Stimulated activated naive CD8-positive, alpha-beta T cell treated with anti-CD3 and anti-CD28 coated beads, Interleukin-15, Interleukin-2, amounts not matched to agents 100 U/mL and 50 U/mL, for 24 hours (primary cell): ENCODE measurements around the gene NR2F6.

Source experiments
- ATAC-seq: fragments of 150-1000 bp; cut with Tn5 transposase; one replicate; pipeline ENCODE4 v1.10.0; 2021
- DNase-seq: peaks from one replicate; pipeline ENCODE4 v3.0.0; 2021

NR2F6 gene

DNA sequence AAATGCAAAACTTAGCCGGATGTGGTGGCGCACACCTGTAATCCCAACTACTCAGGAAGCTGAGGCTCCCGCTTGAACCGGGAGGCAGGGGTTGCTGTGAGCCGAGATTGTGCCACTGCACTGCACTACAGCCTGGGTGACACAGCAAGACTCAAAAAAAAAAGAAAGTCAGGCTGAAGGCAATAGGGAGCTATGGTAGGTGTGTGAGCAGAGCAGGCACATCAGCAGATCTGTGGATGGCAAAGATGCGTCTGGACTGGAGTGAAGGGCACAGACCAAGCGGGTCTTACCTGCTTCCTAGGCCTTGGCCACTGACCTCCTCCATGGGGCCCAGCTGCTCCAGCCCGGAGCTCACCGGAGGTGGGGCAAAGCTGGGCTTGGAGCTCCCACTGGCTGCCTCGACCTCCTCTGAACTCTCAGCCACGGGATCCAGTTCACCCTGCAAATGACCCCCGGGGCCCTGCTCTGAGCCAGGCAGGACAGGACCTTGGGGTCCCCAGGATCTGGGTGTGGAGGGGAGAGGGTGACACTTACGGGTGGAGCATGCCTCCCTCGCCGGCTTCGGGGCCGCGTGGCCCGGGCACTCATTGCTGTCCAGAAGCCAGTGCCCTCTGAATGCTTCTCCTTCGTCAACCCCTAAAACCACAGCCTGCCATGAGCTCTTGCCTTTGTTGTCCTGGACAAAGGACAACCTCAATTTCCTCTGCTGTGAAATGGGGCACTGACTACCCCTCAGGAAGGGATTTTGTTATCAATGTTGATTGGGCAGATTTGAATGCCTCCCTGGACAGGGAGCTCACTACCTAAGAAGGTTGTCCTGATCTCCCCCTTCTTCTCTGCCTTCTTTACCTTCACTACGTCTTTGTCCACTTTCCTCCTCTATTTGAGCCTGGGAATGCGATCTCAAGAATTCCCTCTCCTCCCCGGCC lies 18.3 kb upstream of the NR2F6 start:
- DNase-seq (no peak), ATAC-seq (no peak)

DNA sequence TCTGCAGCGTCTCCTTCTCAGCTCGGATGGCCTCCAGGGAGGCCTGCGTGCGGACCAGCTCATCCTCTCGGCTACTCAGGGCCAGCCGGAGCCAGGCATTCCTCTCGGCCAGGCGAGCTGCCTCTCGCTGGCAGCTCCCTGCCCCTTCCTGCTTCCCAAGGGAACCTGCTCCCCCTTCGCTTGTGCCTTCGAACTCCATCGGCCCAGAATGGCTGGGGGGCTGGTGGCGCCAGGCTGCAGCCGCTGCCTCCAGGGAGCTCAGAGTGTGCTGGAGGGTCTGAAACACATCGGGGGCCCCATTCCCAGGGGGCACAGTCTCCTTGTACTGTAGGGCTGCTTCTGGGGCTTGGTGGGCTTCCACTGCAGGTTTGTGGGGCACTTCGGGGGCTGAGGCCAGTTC lies 16.8 kb upstream of the NR2F6 start:
- ATAC-seq, result no peak
- no peak for DNase-seq

- ATAC-seq, result peak; percentile 99
- peak; percentile 93 for DNase-seq
These were observed 15.2 kb upstream of the NR2F6 start for GRCh38 chr19:17260842-17261325.

GRCh38 chr19:17259934-17260333 lies 14.2 kb upstream of the NR2F6 start:
- DNase-seq, result no peak
- ATAC-seq, result no peak

GRCh38 chr19:17259118-17259780 lies 13.5 kb upstream of the NR2F6 start:
- no peak for DNase-seq
- ATAC-seq, result no peak

DNA sequence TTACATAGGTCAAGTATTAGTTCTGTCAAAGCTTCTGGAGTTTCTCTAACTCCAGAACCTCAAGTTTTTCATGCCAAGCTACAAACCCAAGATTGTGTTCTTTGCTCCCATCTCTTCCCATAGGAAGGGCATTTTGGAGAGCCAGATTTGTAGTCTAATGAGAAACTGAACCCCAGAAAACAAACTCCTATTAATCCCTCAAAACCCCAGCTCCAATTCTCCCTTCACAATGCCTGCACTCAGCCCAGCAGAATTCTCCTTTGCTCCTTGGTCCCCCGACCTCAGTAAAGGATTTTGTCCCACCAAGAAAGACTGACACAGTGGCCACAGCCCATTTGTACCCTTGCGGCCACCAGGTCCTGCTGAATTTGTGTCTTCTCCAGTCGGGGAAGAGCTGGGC lies 10.4 kb upstream of the NR2F6 start:
- no peak for DNase-seq
- no peak for ATAC-seq

GRCh38 chr19:17255150-17255621 lies 9.5 kb upstream of the NR2F6 start:
- no peak for ATAC-seq
- DNase-seq, result no peak

GRCh38 chr19:17254636-17255035 lies 8.9 kb upstream of the NR2F6 start:
- ATAC-seq, result no peak

GRCh38 chr19:17249887-17250548 lies 4.3 kb upstream of the NR2F6 start:
- DNase-seq, result no peak

More at GRCh38 chr19:17254636-17255035, 8.9 kb upstream of the NR2F6 start:
- DNase-seq, result no peak

GRCh38 chr19:17248011-17248776 lies 2.5 kb upstream of the NR2F6 start:
- DNase-seq, result no peak
- ATAC-seq, result no peak

More at GRCh38 chr19:17249887-17250548, 4.3 kb upstream of the NR2F6 start:
- no peak for ATAC-seq

- no peak for DNase-seq
These were observed 1.1 kb upstream of the NR2F6 start for GRCh38 chr19:17246681-17247425.

GRCh38 chr19:17244618-17245534 lies 843 bp downstream of the NR2F6 start:
- DNase-seq, result no peak
- no peak for ATAC-seq

More at GRCh38 chr19:17246681-17247425, 1.1 kb upstream of the NR2F6 start:
- ATAC-seq, result no peak

DNA sequence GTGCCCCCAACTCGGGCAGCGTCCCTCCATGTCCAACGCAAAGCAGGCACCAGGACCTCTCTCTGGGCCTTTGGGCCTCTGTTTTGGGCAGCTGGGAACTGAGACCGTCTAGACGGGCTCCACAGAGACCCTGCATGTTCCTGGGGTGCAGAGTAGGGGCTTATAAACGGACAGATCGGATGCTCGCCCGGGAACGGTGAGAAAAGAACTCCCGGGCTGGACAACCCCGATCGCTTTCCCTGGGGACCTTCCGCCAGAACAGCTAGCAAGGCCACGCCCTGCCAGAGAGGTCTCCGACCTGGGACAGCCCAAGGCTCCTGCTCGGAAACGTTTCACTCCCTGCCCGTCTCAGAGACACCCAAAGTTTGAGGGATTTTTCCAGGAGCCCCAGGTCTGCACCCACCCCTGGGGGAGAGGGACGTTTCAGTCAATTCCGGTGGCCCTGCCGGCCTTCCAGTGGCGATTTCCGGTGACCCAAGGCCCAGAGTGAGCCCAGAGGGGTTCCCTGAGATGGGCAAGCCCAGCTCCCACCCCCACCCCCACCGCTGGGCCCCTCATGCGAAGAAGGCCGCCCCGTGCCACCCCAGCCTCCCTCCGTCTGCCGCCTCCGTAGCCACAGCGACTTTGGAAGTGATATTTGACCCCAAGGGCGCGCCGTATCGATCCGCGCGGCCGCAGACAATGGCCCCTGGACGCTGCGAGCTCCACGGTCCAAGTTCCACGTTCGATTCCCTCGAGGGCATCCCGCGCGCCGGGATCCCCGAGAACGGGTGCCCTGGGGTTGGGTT lies 1.7 kb downstream of the NR2F6 start:
- no peak for ATAC-seq
- no peak for DNase-seq

DNA sequence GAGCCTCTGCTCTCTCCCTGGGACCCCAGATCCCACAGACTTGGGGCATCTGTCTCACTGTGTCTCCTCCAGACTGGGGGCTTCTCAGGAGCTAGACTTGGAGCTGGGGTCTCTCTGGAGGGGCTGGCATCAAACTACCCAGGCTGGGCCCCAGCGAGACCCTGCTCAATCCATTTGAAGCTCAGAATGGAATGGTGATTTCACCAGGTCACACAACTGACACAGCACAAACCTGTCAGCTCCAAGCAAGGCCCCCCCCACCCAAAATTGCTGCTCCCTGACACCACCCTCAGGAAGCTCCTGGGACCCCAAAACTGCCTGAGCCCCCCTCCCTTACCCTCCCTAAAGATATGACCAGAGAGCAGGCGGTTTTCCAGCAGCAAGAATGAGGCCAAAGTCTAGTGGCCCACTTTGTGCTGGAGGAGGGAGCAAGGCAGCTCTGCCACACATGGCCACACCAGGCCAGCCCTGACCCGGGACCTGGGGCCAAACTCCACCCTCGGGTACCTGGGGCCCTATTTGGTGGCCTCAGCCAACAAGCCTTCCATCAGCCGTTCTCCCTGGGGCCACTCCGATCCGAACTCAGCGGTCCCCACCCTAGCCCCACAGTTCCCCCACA lies 2.4 kb downstream of the NR2F6 start:
- DNase-seq (no peak), ATAC-seq (no peak)

DNA sequence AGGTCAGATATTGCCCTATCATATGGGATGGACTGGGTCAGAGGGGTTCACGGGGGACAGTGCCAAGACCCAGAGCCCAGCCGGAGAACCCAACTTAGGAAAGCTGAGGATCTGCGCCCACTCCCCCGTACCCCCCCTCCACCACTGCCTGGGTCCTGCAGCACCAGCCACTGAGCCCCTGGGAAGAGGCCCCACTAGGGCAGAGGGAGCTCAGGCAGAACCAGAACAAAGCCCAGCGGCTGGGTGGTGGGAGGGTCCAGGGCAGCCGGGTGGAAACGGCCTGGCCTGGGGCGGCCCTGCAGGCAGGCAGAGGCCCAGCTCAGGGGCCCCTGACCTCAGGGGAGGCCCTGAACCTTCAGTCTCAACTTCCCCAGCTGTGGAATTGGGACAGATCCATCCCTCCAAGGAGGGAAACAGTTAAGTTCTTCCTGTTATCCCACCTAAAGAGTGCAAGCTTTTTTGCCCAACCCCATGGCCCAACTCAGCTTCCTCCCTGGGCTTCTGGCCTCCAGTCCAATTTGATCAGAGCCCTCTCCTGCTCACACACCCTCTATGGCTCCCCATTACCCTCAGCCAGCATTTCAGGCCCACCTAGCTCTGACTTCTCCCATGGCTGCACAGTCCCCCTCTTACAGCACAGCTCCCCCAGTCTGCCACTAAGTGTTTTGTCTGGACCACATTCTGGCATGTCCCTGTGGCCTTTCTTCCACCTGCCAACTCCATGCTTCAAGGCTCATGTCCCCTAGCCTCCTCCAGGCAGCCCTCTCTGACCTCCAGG lies 3.1 kb downstream of the NR2F6 start:
- ATAC-seq, result no peak

GRCh38 chr19:17240826-17241399 lies 4.8 kb downstream of the NR2F6 start:
- no peak for DNase-seq

More for the DNA sequence above, 3.1 kb downstream of the NR2F6 start:
- DNase-seq, result no peak

GRCh38 chr19:17240062-17240752 lies 5.5 kb downstream of the NR2F6 start:
- ATAC-seq (no peak), DNase-seq (no peak)

More at GRCh38 chr19:17240826-17241399, 4.8 kb downstream of the NR2F6 start:
- no peak for ATAC-seq
